ENCODE measurements around the gene INAFM2. TPM values are rescaled to one million over a fixed set of nuclear protein-coding genes. Genes with fewer than 3 reads are reported as not detected.

Gene INAFM2
- polyA plus RNA-seq, 2 of the 4 experiments (the other 2 are of a cell fraction), result 2.8 to 3.8 TPM

DNA sequence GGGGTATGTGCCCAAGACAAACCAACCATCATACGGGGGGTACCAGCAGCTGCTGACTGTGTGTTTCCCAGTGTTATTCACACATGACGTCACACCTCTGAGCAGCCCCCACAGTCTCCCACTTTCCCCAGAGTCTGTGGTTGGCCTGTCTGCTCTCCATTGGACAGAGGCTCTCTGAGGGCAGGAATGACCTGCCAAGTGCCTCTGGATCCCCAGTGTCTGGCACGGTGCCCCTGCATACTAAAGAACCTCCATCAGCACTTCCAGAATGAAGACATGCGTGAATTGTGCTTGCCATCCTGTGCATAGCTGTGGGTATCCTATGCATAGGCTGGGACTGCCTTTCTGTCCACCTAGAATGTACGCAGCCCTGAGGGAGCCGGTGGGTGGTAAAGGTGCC is 20.7 kb downstream of the INAFM2 start (continued):
- TF ChIP-seq REST (IDR thresholded peaks at IDR 0.05) (no peak), ZFP36 (IDR thresholded peaks at IDR 0.05; ENCODE audit: borderline replicate concordance, partially characterized antibody) (no peak), HEYL (CRISPR knock-in tag; IDR thresholded peaks at IDR 0.05) (no peak), EHMT2 (IDR thresholded peaks at IDR 0.05; ENCODE audit: low read depth) (no peak), KDM1A (IDR thresholded peaks at IDR 0.05; ENCODE audit: low read depth) (no peak), TP53 (CRISPR knock-in tag; IDR thresholded peaks at IDR 0.05) (no peak), EHF (CRISPR knock-in tag; IDR thresholded peaks at IDR 0.05) (no peak), EP300 (IDR thresholded peaks at IDR 0.05) (no peak), JUNB (IDR thresholded peaks at IDR 0.05) (no peak)

DNA sequence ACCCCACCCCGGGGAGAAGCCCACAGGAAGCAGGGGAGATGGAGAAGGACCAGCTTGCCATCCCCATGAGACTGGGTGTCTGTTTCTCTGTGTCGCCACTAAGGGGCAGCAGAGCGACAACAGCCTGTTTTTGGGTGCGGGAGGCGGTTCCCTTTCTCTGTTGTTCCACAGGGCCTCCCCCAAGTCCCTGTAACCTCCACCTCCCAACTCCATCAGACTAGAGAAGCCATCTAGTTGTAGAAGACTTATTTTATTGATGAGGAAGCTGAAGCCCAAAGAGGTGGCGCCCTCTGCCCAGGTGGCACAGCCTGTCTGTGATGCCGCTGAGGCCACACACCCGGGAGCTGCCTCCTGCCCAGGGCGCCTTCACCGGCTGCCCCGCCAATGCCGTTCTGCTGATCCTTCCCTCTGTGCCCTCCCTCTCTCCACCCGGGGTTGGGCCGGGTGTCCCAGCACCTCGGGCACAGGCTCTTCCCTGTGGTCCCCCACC is 21.2 kb downstream of the INAFM2 start:
- TF ChIP-seq MAZ (IDR thresholded peaks at IDR 0.05; ENCODE audit: borderline replicate concordance, low read depth, low read length), result no peak
- TF ChIP-seq HEYL (CRISPR knock-in tag; IDR thresholded peaks at IDR 0.05), result no peak
- TF ChIP-seq RAD21 (conservative IDR thresholded peaks at IDR 0.05 in 1 of 2, IDR thresholded peaks at IDR 0.05 in 1 of 2), result peak; percentile 51 to 64; a peak in 4 of 5 replicates
- TF ChIP-seq, protein P1, sequence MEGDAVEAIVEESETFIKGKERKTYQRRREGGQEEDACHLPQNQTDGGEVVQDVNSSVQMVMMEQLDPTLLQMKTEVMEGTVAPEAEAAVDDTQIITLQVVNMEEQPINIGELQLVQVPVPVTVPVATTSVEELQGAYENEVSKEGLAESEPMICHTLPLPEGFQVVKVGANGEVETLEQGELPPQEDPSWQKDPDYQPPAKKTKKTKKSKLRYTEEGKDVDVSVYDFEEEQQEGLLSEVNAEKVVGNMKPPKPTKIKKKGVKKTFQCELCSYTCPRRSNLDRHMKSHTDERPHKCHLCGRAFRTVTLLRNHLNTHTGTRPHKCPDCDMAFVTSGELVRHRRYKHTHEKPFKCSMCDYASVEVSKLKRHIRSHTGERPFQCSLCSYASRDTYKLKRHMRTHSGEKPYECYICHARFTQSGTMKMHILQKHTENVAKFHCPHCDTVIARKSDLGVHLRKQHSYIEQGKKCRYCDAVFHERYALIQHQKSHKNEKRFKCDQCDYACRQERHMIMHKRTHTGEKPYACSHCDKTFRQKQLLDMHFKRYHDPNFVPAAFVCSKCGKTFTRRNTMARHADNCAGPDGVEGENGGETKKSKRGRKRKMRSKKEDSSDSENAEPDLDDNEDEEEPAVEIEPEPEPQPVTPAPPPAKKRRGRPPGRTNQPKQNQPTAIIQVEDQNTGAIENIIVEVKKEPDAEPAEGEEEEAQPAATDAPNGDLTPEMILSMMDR (IDR thresholded peaks at IDR 0.05), result peak; percentile 51
- TF ChIP-seq EHF (CRISPR knock-in tag; IDR thresholded peaks at IDR 0.05), result no peak
- peak; percentile 51; the same call in 2 of the 3 replicates for TF ChIP-seq SMC3 (IDR thresholded peaks at IDR 0.05)
- TF ChIP-seq NR3C1 (IDR thresholded peaks at IDR 0.05), result no peak
- no peak for TF ChIP-seq ZSCAN20 (CRISPR knock-in tag; IDR thresholded peaks at IDR 0.05)
- ATAC-seq, result peak; percentile 48 to 63; a peak in 5 of 6 replicates
- ChIA-PET POLR2A (no interaction called here), CTCF (interaction anchor here (0.6 to 10.2 kb wide), 43 partner anchors 8 to 237 kb away, joined by 3 to 135 read pairs (median 5); partner anchors contain the start of genes BMF, DISP2, INAFM2 and KNSTRN)
- Histone ChIP-seq H3K4me2 (0 out of 3 replicates have a peak overlapping the region, but pooled peaks have one; percentile 30), H3K4me3 (no peak overlapping the region), H3K9me3 (no peaks in the 10 kb centered on the region), H3K27ac (peak overlapping the region; percentile 16 to 71; a peak in 3 of 6 replicates), H3K4me1 (peaks cover 44% of the 10 kb centered on the region)
- WGBS (ENCODE audit: missing lambda C conversion rate), result 22% methylated on average over 7 of the region's 15 CpGs
- peak; percentile 55 to 61 for DNase-seq (ENCODE audit: low read depth in 1 of 2, low spot score in 1 of 2)
- FAIRE-seq, result no peak

GRCh38 chr15:40345225-40345866 is 21.9 kb downstream of the INAFM2 start:
- no peak for TF ChIP-seq KDM1A (IDR thresholded peaks at IDR 0.05; ENCODE audit: low read depth)
- no peak for TF ChIP-seq MAFK (IDR thresholded peaks at IDR 0.05; ENCODE audit: partially characterized antibody)
- no peak for TF ChIP-seq HES2 (IDR thresholded peaks at IDR 0.05)
- TF ChIP-seq POLR2A (IDR thresholded peaks at IDR 0.05; ENCODE audit: low read length), result no peak
- TF ChIP-seq BHLHE40 (IDR thresholded peaks at IDR 0.05; ENCODE audit: low read depth, low read length), result no peak
- TF ChIP-seq POLR2AphosphoS2 (conservative IDR thresholded peaks at IDR 0.05; ENCODE audit: low read length), result no peak
- TF ChIP-seq EHMT2 (IDR thresholded peaks at IDR 0.05; ENCODE audit: low read depth), result no peak
- TF ChIP-seq ZC3H11A (IDR thresholded peaks at IDR 0.05), result no peak
- no peak for TF ChIP-seq HOXB5 (CRISPR knock-in tag; IDR thresholded peaks at IDR 0.05)
- no peak for TF ChIP-seq KDM5A (IDR thresholded peaks at IDR 0.05)
- no peak for TF ChIP-seq CBX8 (IDR thresholded peaks at IDR 0.05)
- no peak for TF ChIP-seq MAZ (IDR thresholded peaks at IDR 0.05; ENCODE audit: borderline replicate concordance, low read depth, low read length)
- TF ChIP-seq ATOH8 (CRISPR knock-in tag; IDR thresholded peaks at IDR 0.05; ENCODE audit: low read depth), result no peak
- TF ChIP-seq TFCP2L1 (CRISPR knock-in tag; IDR thresholded peaks at IDR 0.05), result no peak
- no peak for TF ChIP-seq EHF (CRISPR knock-in tag; IDR thresholded peaks at IDR 0.05)
- TF ChIP-seq, protein P2, sequence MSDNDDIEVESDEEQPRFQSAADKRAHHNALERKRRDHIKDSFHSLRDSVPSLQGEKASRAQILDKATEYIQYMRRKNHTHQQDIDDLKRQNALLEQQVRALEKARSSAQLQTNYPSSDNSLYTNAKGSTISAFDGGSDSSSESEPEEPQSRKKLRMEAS (IDR thresholded peaks at IDR 0.05), result no peak
- no peak for FAIRE-seq
- H3K9me3 ChIP-seq, result no peaks in the 10 kb centered on the region
- no peak for ATAC-seq
- no peak overlapping the region for H3K4me3 ChIP-seq
- WGBS (ENCODE audit: missing lambda C conversion rate), result 58% methylated on average over 10 of the region's 10 CpGs
- H3K4me2 ChIP-seq, result no peak overlapping the region
- ChIA-PET CTCF (interaction anchor here (0.7 to 10.2 kb wide), 35 partner anchors 7 to 237 kb away, joined by 3 to 135 read pairs (median 7); partner anchors contain the start of genes BMF, DISP2, INAFM2 and KNSTRN), POLR2A (no interaction called here)
- peaks cover 41% of the 10 kb centered on the region for H3K4me1 ChIP-seq
- DNase-seq (ENCODE audit: low read depth in 1 of 2, low spot score in 1 of 2), result no peak
- no peak overlapping the region; a peak in 1 of 6 replicates for H3K27ac ChIP-seq
